Stimulated activated naive CD8-positive, alpha-beta T cell treated with anti-CD3 and anti-CD28 coated beads, Interleukin-15, amount 100 ng/mL, for 72 hours (primary cell): ENCODE data around the gene LANCL3.

Experiments used
- ATAC-seq: fragments of 150-1000 bp; cut with Tn5 transposase; 2 replicates; pipeline ENCODE4 v1.10.0; 2021; ENCODE audit warnings: mild to moderate bottlenecking, moderate library complexity
- DNase-seq, 2 donors: peaks; one replicate each; pipeline ENCODE4 v3.0.0; 2021 to 2022
- H3K27ac Mint-ChIP-seq, 2 donors: one replicate each; pipeline ENCODE4 v1.8.0; 2022; ENCODE audit warnings: mild to moderate bottlenecking in 2 of 2, mixed read lengths in 2 of 2, moderate library complexity in 2 of 2
- H3K27me3 Mint-ChIP-seq: one replicate; pipeline ENCODE4 v1.8.0; 2022; ENCODE audit warnings: mixed read lengths
- H3K4me1 Mint-ChIP-seq: one replicate; pipeline ENCODE4 v1.8.0; 2022; ENCODE audit warnings: mild to moderate bottlenecking, mixed read lengths
- H3K4me3 Mint-ChIP-seq, 2 donors: one replicate each; pipeline ENCODE4 v1.8.0; 2022; ENCODE audit warnings: mild to moderate bottlenecking in 2 of 2, mixed read lengths in 2 of 2, moderate library complexity in 1 of 2
- H3K9me3 Mint-ChIP-seq, 2 donors: one replicate each; pipeline ENCODE4 v1.8.0; 2022; ENCODE audit warnings: mixed read lengths in 2 of 2

LANCL3 gene

GRCh38 chrX:37653397-37654085 lies 82.1 kb downstream of the LANCL3 start:
- DNase-seq (no peak), ATAC-seq (no peak)
- Mint-ChIP-seq H3K4me1 (no peaks in the 10 kb centered on the region), H3K27ac (no peak overlapping the region), H3K4me3 (no peak overlapping the region), H3K9me3 (no peaks in the 10 kb centered on the region), H3K27me3 (no peaks in the 10 kb centered on the region)

- no peak for ATAC-seq
- Mint-ChIP-seq H3K4me3 (no peak overlapping the region), H3K4me1 (no peaks in the 10 kb centered on the region), H3K9me3 (no peaks in the 10 kb centered on the region), H3K27me3 (no peaks in the 10 kb centered on the region), H3K27ac (no peak overlapping the region)
- DNase-seq = no peak
Measured at GRCh38 chrX:37658343-37659030, 87.0 kb downstream of the LANCL3 start.

GRCh38 chrX:37659047-37659446 lies 87.6 kb downstream of the LANCL3 start:
- Mint-ChIP-seq H3K27ac (no peak overlapping the region), H3K4me3 (no peak overlapping the region), H3K9me3 (no peaks in the 10 kb centered on the region), H3K27me3 (no peaks in the 10 kb centered on the region), H3K4me1 (no peaks in the 10 kb centered on the region)
- ATAC-seq (no peak), DNase-seq (no peak)

- Mint-ChIP-seq H3K4me3 (no peak overlapping the region), H3K27ac (no peak overlapping the region), H3K27me3 (no peaks in the 10 kb centered on the region), H3K9me3 (peaks cover 0 to 4% of the 10 kb centered on the region in 2 donors), H3K4me1 (no peaks in the 10 kb centered on the region)
- DNase-seq (no peak), ATAC-seq (no peak)
Measured at GRCh38 chrX:37662181-37662580, 90.7 kb downstream of the LANCL3 start.

- peaks cover 0 to 4% of the 10 kb centered on the region in 2 donors for H3K9me3 Mint-ChIP-seq
- H3K27ac Mint-ChIP-seq = no peak overlapping the region
- H3K27me3 Mint-ChIP-seq = peaks cover 5% of the 10 kb centered on the region
- no peak overlapping the region for H3K4me3 Mint-ChIP-seq
- ATAC-seq = no peak
- H3K4me1 Mint-ChIP-seq = no peaks in the 10 kb centered on the region
- DNase-seq = no peak
Measured at GRCh38 chrX:37666516-37666915, 95.1 kb downstream of the LANCL3 start.

- no peak overlapping the region for H3K27ac Mint-ChIP-seq
- no peak for ATAC-seq
- no peak overlapping the region for H3K4me3 Mint-ChIP-seq
- H3K4me1 Mint-ChIP-seq = no peaks in the 10 kb centered on the region
- peaks cover 8% of the 10 kb centered on the region for H3K27me3 Mint-ChIP-seq
- no peak for DNase-seq
- peaks cover 0 to 4% of the 10 kb centered on the region in 2 donors for H3K9me3 Mint-ChIP-seq
Measured at GRCh38 chrX:37667141-37667540, 95.7 kb downstream of the LANCL3 start.

- peaks cover 8% of the 10 kb centered on the region for H3K27me3 Mint-ChIP-seq
- H3K4me3 Mint-ChIP-seq = no peak overlapping the region
- no peaks in the 10 kb centered on the region for H3K9me3 Mint-ChIP-seq
- no peaks in the 10 kb centered on the region for H3K4me1 Mint-ChIP-seq
- ATAC-seq (no peak), DNase-seq (no peak)
- H3K27ac Mint-ChIP-seq = no peak overlapping the region
Measured at GRCh38 chrX:37672563-37672962, 101.1 kb downstream of the LANCL3 start.

- DNase-seq (no peak), ATAC-seq (no peak)
- Mint-ChIP-seq H3K9me3 (no peaks in the 10 kb centered on the region), H3K4me3 (no peak overlapping the region), H3K4me1 (no peaks in the 10 kb centered on the region), H3K27ac (no peak overlapping the region), H3K27me3 (no peaks in the 10 kb centered on the region)
Measured at GRCh38 chrX:37676811-37677210, 105.3 kb downstream of the LANCL3 start.

GRCh38 chrX:37677243-37677642 lies 105.8 kb downstream of the LANCL3 start:
- no peak overlapping the region for H3K4me3 Mint-ChIP-seq
- H3K4me1 Mint-ChIP-seq = no peaks in the 10 kb centered on the region
- H3K27me3 Mint-ChIP-seq = no peaks in the 10 kb centered on the region
- no peaks in the 10 kb centered on the region for H3K9me3 Mint-ChIP-seq
- H3K27ac Mint-ChIP-seq = no peak overlapping the region
- no peak for ATAC-seq
- no peak for DNase-seq

GRCh38 chrX:37677765-37678164 lies 106.3 kb downstream of the LANCL3 start:
- ATAC-seq (peak; percentile 73), DNase-seq (no peak)
- no peaks in the 10 kb centered on the region for H3K27me3 Mint-ChIP-seq
- no peak overlapping the region for H3K4me3 Mint-ChIP-seq
- H3K4me1 Mint-ChIP-seq = no peaks in the 10 kb centered on the region
- H3K27ac Mint-ChIP-seq = no peak overlapping the region
- H3K9me3 Mint-ChIP-seq = no peaks in the 10 kb centered on the region

- Mint-ChIP-seq H3K9me3 (no peaks in the 10 kb centered on the region), H3K4me3 (no peak overlapping the region), H3K4me1 (no peaks in the 10 kb centered on the region), H3K27ac (no peak overlapping the region), H3K27me3 (no peaks in the 10 kb centered on the region)
- ATAC-seq (no peak), DNase-seq (no peak)
Measured at GRCh38 chrX:37678574-37678973, 107.1 kb downstream of the LANCL3 start.

- no peaks in the 10 kb centered on the region for H3K9me3 Mint-ChIP-seq
- H3K4me3 Mint-ChIP-seq = no peak overlapping the region
- H3K27ac Mint-ChIP-seq = no peak overlapping the region
- no peak for DNase-seq
- H3K4me1 Mint-ChIP-seq = no peaks in the 10 kb centered on the region
- ATAC-seq = no peak
- H3K27me3 Mint-ChIP-seq = no peaks in the 10 kb centered on the region
Measured at GRCh38 chrX:37679230-37679629, 107.8 kb downstream of the LANCL3 start.

GRCh38 chrX:37679888-37680287 lies 108.4 kb downstream of the LANCL3 start:
- ATAC-seq (no peak), DNase-seq (no peak)
- no peaks in the 10 kb centered on the region for H3K27me3 Mint-ChIP-seq
- H3K27ac Mint-ChIP-seq = no peak overlapping the region
- H3K4me1 Mint-ChIP-seq = no peaks in the 10 kb centered on the region
- H3K9me3 Mint-ChIP-seq = no peaks in the 10 kb centered on the region
- H3K4me3 Mint-ChIP-seq = no peak overlapping the region

- Mint-ChIP-seq H3K27ac (no peak overlapping the region), H3K4me3 (no peak overlapping the region), H3K9me3 (no peaks in the 10 kb centered on the region), H3K27me3 (no peaks in the 10 kb centered on the region), H3K4me1 (no peaks in the 10 kb centered on the region)
- ATAC-seq (no peak), DNase-seq (no peak)
Measured at GRCh38 chrX:37684426-37684825, 113.0 kb downstream of the LANCL3 start.

GRCh38 chrX:37684973-37685372 lies 113.5 kb downstream of the LANCL3 start:
- no peaks in the 10 kb centered on the region for H3K9me3 Mint-ChIP-seq
- no peaks in the 10 kb centered on the region for H3K4me1 Mint-ChIP-seq
- H3K27ac Mint-ChIP-seq = no peak overlapping the region
- DNase-seq (no peak), ATAC-seq (no peak)
- H3K27me3 Mint-ChIP-seq = no peaks in the 10 kb centered on the region
- peak overlapping the region; percentile 22 to 57 for H3K4me3 Mint-ChIP-seq

GRCh38 chrX:37685381-37686359 lies 114.2 kb downstream of the LANCL3 start, which contains the start of gene XK:
XK (plus strand) TSS chrX:37685791; CDS start chrX:37685962, 171 bp downstream.
- no peaks in the 10 kb centered on the region for H3K27me3 Mint-ChIP-seq
- H3K4me3 Mint-ChIP-seq = peak within 1 kb of the TSS; percentile 66 to 73
- peak; percentile 26 to 44 for DNase-seq
- ATAC-seq = peak; percentile 92
- no peaks in the 10 kb centered on the region for H3K4me1 Mint-ChIP-seq
- H3K9me3 Mint-ChIP-seq = no peaks in the 10 kb centered on the region
- no peak within 1 kb of the TSS for H3K27ac Mint-ChIP-seq
